SK-N-SH treated with all-trans-retinoic acid at 6 μM for 48 hours (cell line): ENCODE results near the gene FAM234B.

ENCODE experiments used
- TF ChIP-seq, protein P1 (sequence below): fragments of 250-450 bp; sonication (Bioruptor Pico); IDR thresholded peaks from 2 replicates; pipeline ENCODE4 v1.5.1; 2020; ENCODE audit warnings: low read depth, mild to moderate bottlenecking, moderate library complexity
- TF ChIP-seq, protein P2 (sequence below): fragments of 250-450 bp; sonication (Bioruptor Pico); IDR thresholded peaks from 2 replicates; pipeline ENCODE4 v1.8.0; 2020; ENCODE audit warnings: mild to moderate bottlenecking, moderate library complexity, borderline replicate concordance

DNA sequence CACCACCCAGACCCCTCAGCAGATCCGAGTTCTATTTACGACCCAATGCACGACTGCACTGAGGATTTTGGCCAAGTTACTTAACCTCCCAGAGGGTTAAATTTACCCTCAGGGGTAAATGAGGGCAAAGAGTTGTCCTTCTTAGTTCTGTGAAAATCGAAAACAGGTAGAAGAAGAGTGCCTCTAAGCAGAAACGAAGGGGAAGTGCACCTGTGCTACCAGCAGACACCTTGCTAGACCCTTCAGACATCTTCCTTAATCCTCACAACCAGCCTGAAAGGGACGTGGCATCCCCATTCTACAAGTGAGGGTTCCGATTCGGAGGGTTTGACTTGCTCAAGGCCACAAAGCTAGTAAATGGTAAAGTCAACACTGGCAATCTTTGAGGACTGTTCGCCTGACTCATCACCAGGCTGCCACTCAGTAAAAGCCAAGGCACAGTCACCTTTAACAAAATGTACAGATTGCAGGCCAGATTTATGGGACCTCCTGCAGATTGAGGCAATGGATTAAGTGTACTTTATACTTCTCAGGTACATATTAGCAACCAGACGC lies 57.7 kb downstream of the FAM234B start:
- TF ChIP-seq, protein P1, sequence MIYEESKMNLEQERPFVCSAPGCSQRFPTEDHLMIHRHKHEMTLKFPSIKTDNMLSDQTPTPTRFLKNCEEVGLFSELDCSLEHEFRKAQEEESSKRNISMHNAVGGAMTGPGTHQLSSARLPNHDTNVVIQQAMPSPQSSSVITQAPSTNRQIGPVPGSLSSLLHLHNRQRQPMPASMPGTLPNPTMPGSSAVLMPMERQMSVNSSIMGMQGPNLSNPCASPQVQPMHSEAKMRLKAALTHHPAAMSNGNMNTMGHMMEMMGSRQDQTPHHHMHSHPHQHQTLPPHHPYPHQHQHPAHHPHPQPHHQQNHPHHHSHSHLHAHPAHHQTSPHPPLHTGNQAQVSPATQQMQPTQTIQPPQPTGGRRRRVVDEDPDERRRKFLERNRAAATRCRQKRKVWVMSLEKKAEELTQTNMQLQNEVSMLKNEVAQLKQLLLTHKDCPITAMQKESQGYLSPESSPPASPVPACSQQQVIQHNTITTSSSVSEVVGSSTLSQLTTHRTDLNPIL (CRISPR knock-in tag) = no peak
- TF ChIP-seq, protein P2, sequence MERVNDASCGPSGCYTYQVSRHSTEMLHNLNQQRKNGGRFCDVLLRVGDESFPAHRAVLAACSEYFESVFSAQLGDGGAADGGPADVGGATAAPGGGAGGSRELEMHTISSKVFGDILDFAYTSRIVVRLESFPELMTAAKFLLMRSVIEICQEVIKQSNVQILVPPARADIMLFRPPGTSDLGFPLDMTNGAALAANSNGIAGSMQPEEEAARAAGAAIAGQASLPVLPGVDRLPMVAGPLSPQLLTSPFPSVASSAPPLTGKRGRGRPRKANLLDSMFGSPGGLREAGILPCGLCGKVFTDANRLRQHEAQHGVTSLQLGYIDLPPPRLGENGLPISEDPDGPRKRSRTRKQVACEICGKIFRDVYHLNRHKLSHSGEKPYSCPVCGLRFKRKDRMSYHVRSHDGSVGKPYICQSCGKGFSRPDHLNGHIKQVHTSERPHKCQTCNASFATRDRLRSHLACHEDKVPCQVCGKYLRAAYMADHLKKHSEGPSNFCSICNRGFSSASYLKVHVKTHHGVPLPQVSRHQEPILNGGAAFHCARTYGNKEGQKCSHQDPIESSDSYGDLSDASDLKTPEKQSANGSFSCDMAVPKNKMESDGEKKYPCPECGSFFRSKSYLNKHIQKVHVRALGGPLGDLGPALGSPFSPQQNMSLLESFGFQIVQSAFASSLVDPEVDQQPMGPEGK (CRISPR knock-in tag) = no peak
